Neural cell (in vitro differentiated cells): ENCODE data around the gene LRRC15. TPM values are rescaled to one million over a fixed set of nuclear protein-coding genes. Genes with fewer than 3 reads are reported as not detected.
A peak's percentile ranks its signal among the peaks of the same experiment; 100 is the strongest.

Experiments
- H2AFZ ChIP-seq: fragments of 200-600, 300-800 bp; sonication (generic), shearing (Covaris generic); 2 replicates; pipeline ENCODE4 v1.6.0; 2014; ENCODE audit warnings: low read depth, mild to moderate bottlenecking, antibody characterized with exemption, low read length, moderate library complexity
- H3F3A ChIP-seq: fragments of 200-600 bp; shearing (Covaris generic); 2 replicates; pipeline ENCODE4 v1.6.1; 2016; ENCODE audit warnings: mild to moderate bottlenecking, moderate library complexity, mixed read lengths, antibody characterized with exemption, low read length; ENCODE audit not compliant: insufficient read depth, poor library complexity, severe bottlenecking
- H3K27ac ChIP-seq: fragments of 200-600, 300-800 bp; sonication (generic), shearing (Covaris generic); 2 replicates; pipeline ENCODE4 v1.5.1; 2014; ENCODE audit warnings: mild to moderate bottlenecking, low read length, moderate library complexity
- H3K27me3 ChIP-seq: fragments of 300-800, 200-600 bp; sonication (generic), shearing (Covaris generic); 2 replicates; pipeline ENCODE4 v1.6.0; 2014; ENCODE audit warnings: mild to moderate bottlenecking, low read depth, low read length, moderate library complexity; ENCODE audit not compliant: insufficient read depth
- H3K36me3 ChIP-seq: fragments of 300-800, 200-600 bp; sonication (generic), shearing (Covaris generic); 2 replicates; pipeline ENCODE4 v1.5.1; 2014; ENCODE audit warnings: mild to moderate bottlenecking, antibody characterized with exemption, low read length, moderate library complexity; ENCODE audit not compliant: insufficient read depth
- H3K4me2 ChIP-seq: fragments of 300-800, 200-600 bp; sonication (generic), shearing (Covaris generic); 2 replicates; pipeline ENCODE4 v1.6.0; 2014; ENCODE audit warnings: mild to moderate bottlenecking, low read length
- H3K4me3 ChIP-seq: fragments of 300-800, 200-600 bp; sonication (generic), shearing (Covaris generic); 2 replicates; pipeline ENCODE4 v1.5.1; 2014; ENCODE audit warnings: mild to moderate bottlenecking, low read length, moderate library complexity
- H3K79me2 ChIP-seq: fragments of 200-600 bp; shearing (Covaris generic); replicated peaks from 2 replicates; pipeline ENCODE4 v1.6.0; 2014; ENCODE audit warnings: mild to moderate bottlenecking, low read length, moderate library complexity; ENCODE audit not compliant: insufficient read depth
- H3K9ac ChIP-seq: fragments of 300-800, 200-600 bp; sonication (generic), shearing (Covaris generic); 2 replicates; pipeline ENCODE4 v1.6.1; 2016; ENCODE audit warnings: mild to moderate bottlenecking, low read length, mixed read lengths
- H3K9me2 ChIP-seq: fragments of 200-600 bp; shearing (Covaris generic); 2 replicates; pipeline ENCODE4 v1.6.1; 2016; ENCODE audit warnings: mild to moderate bottlenecking, low read length, mixed read lengths; ENCODE audit not compliant: insufficient read depth
- H3K9me3 ChIP-seq: fragments of 200-600, 300-800 bp; sonication (generic), shearing (Covaris generic); 2 replicates; pipeline ENCODE4 v1.6.1; 2016; ENCODE audit warnings: mild to moderate bottlenecking, mixed run types, low read length, moderate library complexity, mixed read lengths
- H4K20me1 ChIP-seq: fragments of 200-600 bp; shearing (Covaris generic); 2 replicates; pipeline ENCODE4 v1.6.1; 2016; ENCODE audit warnings: mild to moderate bottlenecking, mixed run types; ENCODE audit not compliant: insufficient read depth
- CTCF ChIP-seq: fragments of 450-650 bp; IDR thresholded peaks from 2 replicates; pipeline ENCODE4 v1.5.1; 2014; ENCODE audit warnings: antibody characterized with exemption, mild to moderate bottlenecking, moderate library complexity; ENCODE audit not compliant: poor library complexity, severe bottlenecking
- EP300 ChIP-seq: fragments of 450-650 bp; conservative IDR thresholded peaks from 2 replicates; pipeline ENCODE4 v1.6.1; 2014; ENCODE audit warnings: antibody characterized with exemption, mild to moderate bottlenecking, moderate library complexity; ENCODE audit not compliant: poor library complexity, severe bottlenecking
- EZH2 ChIP-seq: fragments of 200-600, 300-800 bp; shearing (Covaris generic), sonication (generic); IDR thresholded peaks from 2 replicates; pipeline ENCODE4 v1.6.1; 2014; ENCODE audit warnings: antibody characterized with exemption, low read length, borderline replicate concordance, mild to moderate bottlenecking; ENCODE audit not compliant: insufficient read depth, poor library complexity, severe bottlenecking
- MXI1 ChIP-seq: fragments of 450-650 bp; conservative IDR thresholded peaks from 2 replicates; pipeline ENCODE4 v1.6.1; 2014; ENCODE audit warnings: antibody characterized with exemption, mild to moderate bottlenecking; ENCODE audit not compliant: poor library complexity, severe bottlenecking
- RAD21 ChIP-seq: fragments of 450-650 bp; conservative IDR thresholded peaks from 2 replicates; pipeline ENCODE4 v1.6.1; 2014; ENCODE audit warnings: antibody characterized with exemption, mild to moderate bottlenecking, moderate library complexity
- REST ChIP-seq: IDR thresholded peaks from 2 replicates; pipeline ENCODE4 v1.6.1; 2012; ENCODE audit warnings: borderline replicate concordance
- SMC3 ChIP-seq: fragments of 450-650 bp; conservative IDR thresholded peaks from 2 replicates; pipeline ENCODE4 v1.6.1; 2014; ENCODE audit warnings: antibody characterized with exemption, mild to moderate bottlenecking, moderate library complexity; ENCODE audit not compliant: poor library complexity
- TAF1 ChIP-seq: IDR thresholded peaks from 2 replicates; pipeline ENCODE4 v1.6.1; 2012; ENCODE audit warnings: low read depth
- polyA plus RNA-seq: library from polyadenylated mRNA; depleted of rRNA; stranded (reverse); fragments of >200 nt; gene quantifications from 2 replicates; pipeline ENCODE4 v1.2.3, GENCODE V29; 2014

Gene LRRC15
- polyA plus RNA-seq, 1 donor from 2014 or later, result not detected

- Histone ChIP-seq H4K20me1 (no peaks in the 10 kb centered on the region), H3K9ac (no peak overlapping the region), H3K27ac (no peak overlapping the region), H3K4me2 (no peak overlapping the region), H3K9me2 (no peaks in the 10 kb centered on the region), H3K36me3 (no peaks in the 10 kb centered on the region), H3K9me3 (no peaks in the 10 kb centered on the region), H3K79me2 (no peaks in the 10 kb centered on the region), H3K4me3 (no peak overlapping the region), H2AFZ (no peak overlapping the region), H3K27me3 (peaks cover 33% of the 10 kb centered on the region), H3F3A (no peaks in the 10 kb centered on the region)
- TF ChIP-seq MXI1, result no peak
- no peak for TF ChIP-seq EP300
- TF ChIP-seq REST, result no peak
- no peak for TF ChIP-seq SMC3
- no peak for TF ChIP-seq RAD21
Observed at GRCh38 chr3:194401346-194401745, 31.8 kb upstream of the LRRC15 start.

GRCh38 chr3:194399874-194400411, 30.4 kb upstream of the LRRC15 start:
- no peak overlapping the region for H3K4me2 ChIP-seq
- TF ChIP-seq SMC3 (no peak), TAF1 (no peak), EZH2 (no peak), MXI1 (no peak)
- H3K27me3 ChIP-seq, result peaks cover 36% of the 10 kb centered on the region
- H4K20me1 ChIP-seq, result no peaks in the 10 kb centered on the region
- H3K27ac ChIP-seq, result no peak overlapping the region
- no peak overlapping the region for H2AFZ ChIP-seq
- no peaks in the 10 kb centered on the region for H3K9me2 ChIP-seq
- no peaks in the 10 kb centered on the region for H3F3A ChIP-seq
- H3K9ac ChIP-seq, result no peak overlapping the region
- no peak overlapping the region for H3K4me3 ChIP-seq
- no peaks in the 10 kb centered on the region for H3K79me2 ChIP-seq
- H3K36me3 ChIP-seq, result no peaks in the 10 kb centered on the region
- no peaks in the 10 kb centered on the region for H3K9me3 ChIP-seq

GRCh38 chr3:194399166-194399565, 29.6 kb upstream of the LRRC15 start, which contains the start of gene GP5:
TSS of gene GP5 (minus strand) at chr3:194399266. CDS start at chr3:194398282, 984 bp downstream.
- H3K27ac ChIP-seq, result no peak within 1 kb of the TSS
- no peak within 1 kb of the TSS for H2AFZ ChIP-seq
- H3K9me2 ChIP-seq, result no peaks in the 10 kb centered on the region
- peak within 1 kb of the TSS; percentile 51 for H3K4me3 ChIP-seq
- H3K79me2 ChIP-seq, result no peaks in the 10 kb centered on the region
- H3K4me2 ChIP-seq, result no peak within 1 kb of the TSS
- H3K27me3 ChIP-seq, result peaks cover 36% of the 10 kb centered on the region
- no peaks in the 10 kb centered on the region for H3K36me3 ChIP-seq
- no peaks in the 10 kb centered on the region for H4K20me1 ChIP-seq
- no peaks in the 10 kb centered on the region for H3F3A ChIP-seq
- TF ChIP-seq SMC3 (no peak), EZH2 (no peak), REST (no peak), EP300 (no peak), MXI1 (no peak), TAF1 (no peak), CTCF (no peak), RAD21 (no peak)
- H3K9me3 ChIP-seq, result no peaks in the 10 kb centered on the region
- no peak within 1 kb of the TSS for H3K9ac ChIP-seq
